Measurements from ENCODE around the gene WHRN. TPM values are rescaled to one million over a fixed set of nuclear protein-coding genes. Genes with fewer than 3 reads are reported as not detected.

The WHRN gene
- total and polyA plus RNA-seq, 2 of the 13 experiments (the other 11 are each of a cell fraction or from before 2014, with no cell fraction given), result 2.3 to 5.3 TPM

DNA sequence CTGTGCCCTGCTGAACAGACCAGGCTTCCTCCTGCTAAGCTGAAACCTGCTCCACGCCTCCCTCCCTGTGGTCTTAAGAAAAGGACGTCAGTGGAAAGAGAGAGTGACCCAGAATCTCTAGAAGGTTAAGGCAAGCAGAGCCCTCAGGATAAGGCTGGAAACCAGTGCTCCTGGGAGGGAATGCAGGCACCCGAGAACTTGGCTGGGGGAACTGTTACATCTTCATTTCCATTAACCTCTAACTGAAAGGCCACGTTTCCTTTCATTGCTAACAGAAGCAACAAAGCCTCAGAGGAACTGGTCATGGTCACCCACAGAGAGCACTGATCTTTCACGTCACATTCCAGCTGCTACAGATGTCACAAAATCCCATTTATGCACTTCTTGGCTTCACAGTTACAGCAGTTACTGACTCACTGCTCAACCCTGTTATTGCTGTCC is 91.4 kb downstream of the WHRN start:
- CTCF ChIA-PET (ENCODE audit: low intra/inter-chr PET ratio, low total read pairs), result no interaction called here
- WGBS (ENCODE audit: low lambda C conversion rate), result 33% methylated on average over 5 of the region's 5 CpGs
- BruUV-seq (replicated peaks), result no TSS peak

GRCh38 chr9:114412048-114412683 is 93.1 kb downstream of the WHRN start:
- Histone ChIP-seq H3K4me2 (ENCODE audit: low read depth, low read length) (no peak overlapping the region; the same call in 1 of the 2 replicates), H3K4me1 (ENCODE audit: insufficient read depth, low read length) (peaks cover 8% of the 10 kb centered on the region), H3K9me3 (ENCODE audit: low read length) (no peaks in the 10 kb centered on the region), H3K27ac (ENCODE audit: extremely low read length, insufficient read depth, low read length) (no peak overlapping the region), H3K4me3 (replicated peaks in 1 of 3; ENCODE audit: insufficient read depth in 1 of 3, low read depth in 2 of 3, low read length in 3 of 3) (no peak overlapping the region), H3K79me2 (ENCODE audit: insufficient read depth, low read length) (no peaks in the 10 kb centered on the region), H3K27me3 (ENCODE audit: control insufficient read depth in 1 of 2, insufficient read depth in 2 of 2, low read length in 2 of 2) (no peaks in the 10 kb centered on the region), H4K20me1 (ENCODE audit: insufficient read depth, low read length) (no peaks in the 10 kb centered on the region), H3K9ac (ENCODE audit: insufficient read depth, low read depth, low read length) (no peak overlapping the region), H3K36me3 (replicated peaks in 1 of 2; ENCODE audit: control insufficient read depth in 1 of 2, insufficient read depth in 2 of 2, low read length in 2 of 2) (no peaks in the 10 kb centered on the region), H2AFZ (ENCODE audit: low read length) (no peak overlapping the region)
- DNase-seq (ENCODE audit: low spot score) (no peak), ATAC-seq (peak; percentile 12; the same call in 2 of the 3 replicates), FAIRE-seq (no peak)
- in situ Hi-C loops (cut with HindIII; ENCODE audit: extremely low pct_ligation_motif_present, low pct_unique_long_range_greater_than_20kb) (loop anchor here (25.0 kb wide), 1 partner anchor 500 kb away; no protein-coding TSS in a partner anchor), intact Hi-C loops (cut with micrococcal nuclease; ENCODE audit: unreplicated experiment) (no loop called here)
- 23% methylated on average over 5 of the region's 12 CpGs for WGBS (ENCODE audit: low lambda C conversion rate)
- ChIA-PET POLR2A (no interaction called here), CTCF (ENCODE audit: low intra/inter-chr PET ratio, low total read pairs) (no interaction called here)
- no TSS peak for BruUV-seq (replicated peaks)
- TF ChIP-seq MTA3 (CRISPR knock-in tag; IDR thresholded peaks at IDR 0.05) (no peak), CENPX (CRISPR knock-in tag; IDR thresholded peaks at IDR 0.05) (no peak), MXD4 (CRISPR knock-in tag; IDR thresholded peaks at IDR 0.05) (no peak), TEAD2 (CRISPR knock-in tag; IDR thresholded peaks at IDR 0.05) (no peak), HNF4A (CRISPR knock-in tag; IDR thresholded peaks at IDR 0.05) (peak; percentile 31; the same call in 1 of the 2 replicates), FOXA1 (IDR thresholded peaks at IDR 0.05) (no peak), FOXA1 (CRISPR knock-in tag; IDR thresholded peaks at IDR 0.05) (no peak), RNF2 (conservative IDR thresholded peaks at IDR 0.05; ENCODE audit: low read depth) (no peak), ZNF619 (CRISPR knock-in tag; IDR thresholded peaks at IDR 0.05) (no peak), ESRRA (CRISPR knock-in tag; IDR thresholded peaks at IDR 0.05; ENCODE audit: low read depth) (peak; percentile 88; the same call in 1 of the 2 replicates), ZMYM3 (CRISPR knock-in tag; IDR thresholded peaks at IDR 0.05) (peak; percentile 40; the same call in 1 of the 2 replicates), ZNF768 (CRISPR knock-in tag; IDR thresholded peaks at IDR 0.05) (peak; percentile 87), MYNN (CRISPR knock-in tag; IDR thresholded peaks at IDR 0.05; ENCODE audit: low read depth) (no peak), PAWR (CRISPR knock-in tag; IDR thresholded peaks at IDR 0.05; ENCODE audit: borderline replicate concordance) (no peak), ZBTB7A (CRISPR knock-in tag; IDR thresholded peaks at IDR 0.05) (no peak), ZSCAN22 (CRISPR knock-in tag; IDR thresholded peaks at IDR 0.05) (no peak), ASH2L (IDR thresholded peaks at IDR 0.05; ENCODE audit: insufficient read length, low read depth, low read length) (no peak), ZNF737 (CRISPR knock-in tag; IDR thresholded peaks at IDR 0.05; ENCODE audit: borderline replicate concordance) (no peak)
- TF ChIP-seq, protein P1, sequence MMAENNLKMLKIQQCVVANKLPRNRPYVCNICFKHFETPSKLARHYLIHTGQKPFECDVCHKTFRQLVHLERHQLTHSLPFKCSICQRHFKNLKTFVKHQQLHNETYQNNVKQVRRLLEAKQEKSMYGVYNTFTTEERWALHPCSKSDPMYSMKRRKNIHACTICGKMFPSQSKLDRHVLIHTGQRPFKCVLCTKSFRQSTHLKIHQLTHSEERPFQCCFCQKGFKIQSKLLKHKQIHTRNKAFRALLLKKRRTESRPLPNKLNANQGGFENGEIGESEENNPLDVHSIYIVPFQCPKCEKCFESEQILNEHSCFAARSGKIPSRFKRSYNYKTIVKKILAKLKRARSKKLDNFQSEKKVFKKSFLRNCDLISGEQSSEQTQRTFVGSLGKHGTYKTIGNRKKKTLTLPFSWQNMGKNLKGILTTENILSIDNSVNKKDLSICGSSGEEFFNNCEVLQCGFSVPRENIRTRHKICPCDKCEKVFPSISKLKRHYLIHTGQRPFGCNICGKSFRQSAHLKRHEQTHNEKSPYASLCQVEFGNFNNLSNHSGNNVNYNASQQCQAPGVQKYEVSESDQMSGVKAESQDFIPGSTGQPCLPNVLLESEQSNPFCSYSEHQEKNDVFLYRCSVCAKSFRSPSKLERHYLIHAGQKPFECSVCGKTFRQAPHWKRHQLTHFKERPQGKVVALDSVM (CRISPR knock-in tag; IDR thresholded peaks at IDR 0.05), result no peak

More for the DNA sequence above, 91.4 kb downstream of the WHRN start:
- Histone ChIP-seq H3K36me3 (replicated peaks in 1 of 2; ENCODE audit: control insufficient read depth in 1 of 2, insufficient read depth in 2 of 2, low read length in 2 of 2) (no peaks in the 10 kb centered on the region), H2AFZ (ENCODE audit: low read length) (no peak overlapping the region), H3K9me3 (ENCODE audit: low read length) (no peaks in the 10 kb centered on the region), H3K4me3 (replicated peaks in 1 of 3; ENCODE audit: insufficient read depth in 1 of 3, low read depth in 2 of 3, low read length in 3 of 3) (no peak overlapping the region), H3K27ac (ENCODE audit: extremely low read length, insufficient read depth, low read length) (no peak overlapping the region), H3K9ac (ENCODE audit: insufficient read depth, low read depth, low read length) (no peak overlapping the region), H3K4me1 (ENCODE audit: insufficient read depth, low read length) (peaks cover 8% of the 10 kb centered on the region), H3K27me3 (ENCODE audit: control insufficient read depth in 1 of 2, insufficient read depth in 2 of 2, low read length in 2 of 2) (no peaks in the 10 kb centered on the region), H3K79me2 (ENCODE audit: insufficient read depth, low read length) (no peaks in the 10 kb centered on the region), H4K20me1 (ENCODE audit: insufficient read depth, low read length) (no peaks in the 10 kb centered on the region), H3K4me2 (ENCODE audit: low read depth, low read length) (no peak overlapping the region)
- in situ Hi-C loops (cut with HindIII; ENCODE audit: extremely low pct_ligation_motif_present, low pct_unique_long_range_greater_than_20kb) (loop anchor here (25.0 kb wide), 1 partner anchor 498 kb away; no protein-coding TSS in a partner anchor), intact Hi-C loops (cut with micrococcal nuclease; ENCODE audit: unreplicated experiment) (no loop called here)
- no peak for DNase-seq (ENCODE audit: low spot score)
- no peak for TF ChIP-seq SUZ12 (IDR thresholded peaks at IDR 0.05; ENCODE audit: low read depth, low read length)
- ATAC-seq, result no peak; the same call in 2 of the 3 replicates
- POLR2A ChIA-PET, result no interaction called here
- no peak for FAIRE-seq

Measured in HepG2 (cell line).